Epithelial cell of proximal tubule (primary cell): ENCODE results near the gene ABHD17A. TPM values are rescaled to one million over a fixed set of nuclear protein-coding genes. Genes with fewer than 3 reads are reported as not detected.
A peak's percentile ranks its signal among the peaks of the same experiment; 100 is the strongest.

Source experiments
- DNase-seq: peaks from one replicate; pipeline ENCODE4 v3.0.0-alpha.2; 2011; ENCODE audit warnings: low read depth
- H3K4me3 ChIP-seq: 2 replicates; pipeline ENCODE4 v1.5.1; 2011; ENCODE audit warnings: low read depth, mild to moderate bottlenecking, low read length
- total RNA-seq: library from RNA; depleted of rRNA; stranded (reverse); fragments of >200 nt; gene quantifications from 2 replicates; pipeline ENCODE4 v1.2.3, GENCODE V29; 2015
- TF ChIP-seq, protein P1 (sequence below): conservative IDR thresholded peaks from 2 replicates; pipeline ENCODE4 v1.5.1; 2012; ENCODE audit warnings: low read depth, mild to moderate bottlenecking, low read length

Gene ABHD17A
- total RNA-seq, 1 donor from 2014 or later = 83.4 TPM

DNA sequence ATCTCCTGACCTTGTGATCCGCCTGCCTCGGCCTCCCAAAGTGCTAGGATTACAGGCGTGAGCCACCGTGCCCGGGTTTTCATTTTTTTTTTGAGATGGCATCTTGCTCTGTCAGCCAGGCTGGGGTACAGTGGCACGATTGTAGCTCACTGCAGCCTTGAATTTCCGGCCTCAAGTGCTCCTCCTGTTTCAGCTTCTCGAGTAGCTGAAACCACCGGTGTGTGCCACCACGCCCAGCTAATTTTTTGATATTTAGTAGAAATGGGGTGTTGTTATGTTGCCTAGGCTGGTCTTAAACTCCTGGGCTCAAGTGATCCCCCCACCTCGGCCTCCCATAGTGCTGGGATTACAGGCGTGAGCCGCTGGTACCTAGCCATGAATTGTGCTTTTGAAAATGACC lies 25.8 kb upstream of the ABHD17A start:
- DNase-seq = no peak
- no peak overlapping the region for H3K4me3 ChIP-seq

DNA sequence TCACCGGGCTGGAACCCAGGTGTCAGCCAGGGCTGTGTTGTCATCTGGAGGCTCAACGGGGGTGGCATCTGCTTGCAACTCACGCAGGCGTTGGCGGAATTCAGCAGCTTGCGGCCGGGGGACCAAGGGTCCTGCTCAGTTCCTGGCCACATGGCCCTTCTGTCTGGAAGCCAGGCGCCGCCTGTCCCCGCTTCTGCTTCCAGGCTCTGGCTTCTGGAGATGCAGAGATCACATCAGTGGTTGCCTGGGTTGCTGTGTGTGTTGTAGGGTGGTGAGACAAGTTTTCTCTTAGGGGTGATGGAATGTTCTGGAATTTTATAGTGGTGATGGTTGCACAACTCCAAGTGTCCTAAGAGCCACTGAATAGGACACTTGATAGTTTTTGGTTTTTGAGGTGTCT lies 24.9 kb upstream of the ABHD17A start:
- DNase-seq = no peak
- H3K4me3 ChIP-seq = no peak overlapping the region
- TF ChIP-seq, protein P1, sequence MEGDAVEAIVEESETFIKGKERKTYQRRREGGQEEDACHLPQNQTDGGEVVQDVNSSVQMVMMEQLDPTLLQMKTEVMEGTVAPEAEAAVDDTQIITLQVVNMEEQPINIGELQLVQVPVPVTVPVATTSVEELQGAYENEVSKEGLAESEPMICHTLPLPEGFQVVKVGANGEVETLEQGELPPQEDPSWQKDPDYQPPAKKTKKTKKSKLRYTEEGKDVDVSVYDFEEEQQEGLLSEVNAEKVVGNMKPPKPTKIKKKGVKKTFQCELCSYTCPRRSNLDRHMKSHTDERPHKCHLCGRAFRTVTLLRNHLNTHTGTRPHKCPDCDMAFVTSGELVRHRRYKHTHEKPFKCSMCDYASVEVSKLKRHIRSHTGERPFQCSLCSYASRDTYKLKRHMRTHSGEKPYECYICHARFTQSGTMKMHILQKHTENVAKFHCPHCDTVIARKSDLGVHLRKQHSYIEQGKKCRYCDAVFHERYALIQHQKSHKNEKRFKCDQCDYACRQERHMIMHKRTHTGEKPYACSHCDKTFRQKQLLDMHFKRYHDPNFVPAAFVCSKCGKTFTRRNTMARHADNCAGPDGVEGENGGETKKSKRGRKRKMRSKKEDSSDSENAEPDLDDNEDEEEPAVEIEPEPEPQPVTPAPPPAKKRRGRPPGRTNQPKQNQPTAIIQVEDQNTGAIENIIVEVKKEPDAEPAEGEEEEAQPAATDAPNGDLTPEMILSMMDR = no peak

More for the DNA sequence above, 25.8 kb upstream of the ABHD17A start:
- TF ChIP-seq, protein P1 = no peak

DNA sequence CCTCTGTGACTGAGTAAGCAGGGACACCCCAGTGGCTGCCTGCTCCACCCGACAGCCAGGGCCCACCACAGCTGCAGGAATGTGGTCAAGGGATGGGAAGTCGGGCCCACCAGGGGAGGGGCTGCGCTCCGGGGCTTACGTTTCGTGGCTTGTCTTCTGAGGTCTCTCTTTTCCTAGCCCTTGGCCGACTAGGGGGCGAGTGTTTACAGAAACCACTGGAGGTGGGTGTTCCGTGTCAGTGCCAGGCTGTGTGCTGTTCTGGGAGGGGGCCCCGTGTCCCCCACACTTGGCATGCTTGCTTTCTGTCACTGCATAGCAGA lies 24.4 kb upstream of the ABHD17A start:
- H3K4me3 ChIP-seq = no peak overlapping the region
- no peak for DNase-seq
- TF ChIP-seq, protein P1 = no peak

DNA sequence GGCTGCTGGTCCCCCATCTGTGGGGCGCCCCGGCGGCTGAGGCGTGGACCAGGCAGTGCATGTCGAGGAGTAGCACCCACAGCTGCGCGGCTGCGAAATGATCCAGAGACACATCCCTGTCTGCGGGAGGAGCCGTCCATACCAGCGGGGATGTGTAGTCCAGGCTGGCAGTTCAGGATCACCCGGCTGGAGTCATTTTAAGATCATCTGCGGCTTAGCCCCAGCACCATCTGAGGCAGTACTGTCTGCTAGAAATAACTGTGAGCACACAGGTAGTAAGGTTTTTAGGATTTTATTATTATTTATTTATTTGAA lies 23.0 kb upstream of the ABHD17A start:
- DNase-seq = no peak
- TF ChIP-seq, protein P1 = no peak
- H3K4me3 ChIP-seq = peak overlapping the region; percentile 38

DNA sequence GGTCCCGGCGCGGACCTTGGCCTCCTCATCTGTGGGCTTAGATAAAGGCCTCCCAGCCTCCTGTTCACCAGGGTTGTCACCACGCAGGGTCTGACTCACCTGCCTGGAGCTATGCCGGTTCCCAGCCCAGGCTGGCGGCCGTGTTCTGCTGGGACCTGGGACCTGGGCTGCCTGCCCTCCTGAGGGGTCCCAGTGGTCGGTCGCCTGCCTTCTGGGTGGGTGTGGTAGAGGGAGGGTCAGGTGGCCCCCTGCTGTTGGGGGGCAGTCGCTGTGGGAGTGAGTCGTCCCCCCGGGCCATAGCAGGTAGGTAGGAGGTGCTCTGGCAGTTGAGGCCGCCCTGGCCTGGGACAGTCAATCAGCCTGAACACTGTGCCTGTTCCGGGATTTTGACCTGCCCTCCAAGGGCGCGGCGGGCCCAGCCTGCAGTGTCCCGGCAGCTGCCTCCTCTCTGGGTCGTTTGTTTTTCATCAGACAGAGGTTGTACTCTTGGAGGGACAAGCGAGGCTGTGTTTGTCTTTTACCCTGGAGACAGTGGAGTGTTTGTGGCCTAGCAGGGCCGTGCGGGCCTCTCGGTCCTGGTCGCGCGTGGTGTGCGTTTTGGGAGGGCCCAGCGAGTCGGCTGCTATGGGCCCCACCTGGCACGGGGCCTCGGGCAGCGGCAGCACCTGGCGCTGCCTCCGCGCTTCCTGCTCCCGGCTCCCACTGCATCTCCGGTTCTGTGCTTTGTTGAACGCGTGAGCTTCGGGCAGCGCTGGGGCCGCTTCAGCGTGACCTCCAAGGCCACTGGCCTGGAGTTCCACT lies 22.5 kb upstream of the ABHD17A start:
- peak overlapping the region; percentile 38 for H3K4me3 ChIP-seq
- DNase-seq = no peak
- TF ChIP-seq, protein P1 = no peak

DNA sequence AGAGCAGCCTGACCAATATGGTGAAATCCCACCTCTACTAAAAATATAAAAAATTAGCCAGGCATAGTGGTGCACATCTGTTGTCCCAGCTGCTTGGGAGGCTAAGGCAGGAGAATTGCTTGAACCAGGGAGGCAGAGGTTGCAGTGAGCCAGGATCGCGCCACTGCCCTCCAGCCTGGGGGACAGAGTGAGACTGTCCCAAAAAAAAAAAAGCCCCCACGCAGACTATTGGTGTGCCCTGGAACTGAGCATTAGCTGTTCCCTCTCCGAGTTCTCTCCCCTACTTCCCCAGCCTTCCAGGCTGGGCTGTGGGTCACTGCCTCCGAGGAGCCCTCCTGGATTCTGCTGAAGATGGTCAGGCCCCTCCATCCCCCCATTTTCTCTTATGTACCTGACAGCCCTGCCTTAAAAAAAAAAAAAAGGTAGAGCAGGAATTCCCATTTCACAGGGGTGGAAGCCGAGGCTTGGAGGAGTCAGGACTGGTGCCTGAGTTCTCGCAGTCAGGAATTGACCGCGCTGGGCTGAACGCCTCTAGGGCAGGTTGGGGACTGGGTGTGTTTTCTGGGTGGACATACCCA lies 21.8 kb upstream of the ABHD17A start:
- TF ChIP-seq, protein P1 = no peak
- no peak for DNase-seq

DNA sequence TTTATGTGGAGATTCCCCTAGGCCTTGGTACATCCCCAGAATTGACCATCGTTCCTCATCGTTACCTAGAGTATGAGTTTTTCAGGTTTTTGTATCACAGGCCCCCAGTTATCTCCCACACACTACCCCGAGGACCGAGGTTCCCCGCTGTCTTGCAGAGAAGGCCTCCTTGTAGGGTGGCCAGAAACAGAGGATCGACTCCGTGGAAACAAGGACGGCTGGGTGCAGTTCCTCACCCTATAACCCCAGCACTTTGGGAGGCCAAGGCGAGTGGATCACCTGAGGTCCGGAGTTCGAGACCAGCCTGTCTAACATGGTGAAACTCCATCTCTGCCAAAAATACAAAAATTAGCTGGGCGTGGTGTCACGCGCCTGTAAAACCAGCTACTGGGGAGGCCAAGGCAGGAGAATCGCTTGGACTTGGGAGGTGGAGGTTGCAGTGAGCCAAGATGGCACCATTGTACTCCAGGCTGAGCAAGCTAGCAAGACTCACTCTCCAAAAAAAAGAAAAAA lies 20.6 kb upstream of the ABHD17A start:
- no peak for DNase-seq
- TF ChIP-seq, protein P1 = no peak

More for the DNA sequence above, 21.8 kb upstream of the ABHD17A start:
- H3K4me3 ChIP-seq = peak overlapping the region; percentile 38

More for the DNA sequence above, 20.6 kb upstream of the ABHD17A start:
- peak overlapping the region; percentile 72 for H3K4me3 ChIP-seq
